Peyer's patch (tissue), 4 donors: ENCODE results near the gene MAX.

Experiments
- POLR2A ChIP-seq, 2 donors: fragments of 450-650 bp; IDR thresholded peaks; one replicate each; pipeline ENCODE4 v1.5.1; 2017; ENCODE audit warnings: antibody characterized with exemption in 2 of 2, mild to moderate bottlenecking in 2 of 2, moderate library complexity in 2 of 2
- TF ChIP-seq, protein P1 (sequence below), 6 experiments: fragments of 450-650 bp in 4 of 6; fragments of 200-600 bp in 2 of 6; sonication (generic) in 1 of 6; IDR thresholded peaks; one replicate each; pipeline ENCODE4 v1.5.1; 2017 to 2019; ENCODE audit warnings: antibody characterized with exemption in 6 of 6, mild to moderate bottlenecking in 3 of 6, moderate library complexity in 1 of 6

DNA sequence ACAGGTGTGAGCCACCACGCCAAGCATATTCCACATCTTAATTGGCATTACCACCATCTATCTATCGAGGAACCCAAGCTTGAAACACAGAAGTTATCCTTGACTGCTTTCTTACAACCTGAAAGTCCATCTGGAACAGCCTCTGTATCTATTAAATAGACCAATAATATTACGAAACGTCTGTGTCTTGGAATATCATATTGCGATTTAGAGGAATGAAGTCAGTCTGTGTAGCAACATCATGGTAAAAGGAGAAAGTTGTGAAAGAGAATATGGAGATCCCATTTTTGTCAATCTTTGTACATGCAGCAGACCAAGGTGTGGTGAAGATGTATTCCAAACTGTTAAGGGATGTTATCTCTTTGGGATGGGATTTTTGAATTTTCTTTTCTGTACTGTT is 25.8 kb upstream of the MAX start:
- TF ChIP-seq, protein P1, sequence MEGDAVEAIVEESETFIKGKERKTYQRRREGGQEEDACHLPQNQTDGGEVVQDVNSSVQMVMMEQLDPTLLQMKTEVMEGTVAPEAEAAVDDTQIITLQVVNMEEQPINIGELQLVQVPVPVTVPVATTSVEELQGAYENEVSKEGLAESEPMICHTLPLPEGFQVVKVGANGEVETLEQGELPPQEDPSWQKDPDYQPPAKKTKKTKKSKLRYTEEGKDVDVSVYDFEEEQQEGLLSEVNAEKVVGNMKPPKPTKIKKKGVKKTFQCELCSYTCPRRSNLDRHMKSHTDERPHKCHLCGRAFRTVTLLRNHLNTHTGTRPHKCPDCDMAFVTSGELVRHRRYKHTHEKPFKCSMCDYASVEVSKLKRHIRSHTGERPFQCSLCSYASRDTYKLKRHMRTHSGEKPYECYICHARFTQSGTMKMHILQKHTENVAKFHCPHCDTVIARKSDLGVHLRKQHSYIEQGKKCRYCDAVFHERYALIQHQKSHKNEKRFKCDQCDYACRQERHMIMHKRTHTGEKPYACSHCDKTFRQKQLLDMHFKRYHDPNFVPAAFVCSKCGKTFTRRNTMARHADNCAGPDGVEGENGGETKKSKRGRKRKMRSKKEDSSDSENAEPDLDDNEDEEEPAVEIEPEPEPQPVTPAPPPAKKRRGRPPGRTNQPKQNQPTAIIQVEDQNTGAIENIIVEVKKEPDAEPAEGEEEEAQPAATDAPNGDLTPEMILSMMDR (IDR thresholded peaks at IDR 0.05): no peak
- TF ChIP-seq POLR2A (IDR thresholded peaks at IDR 0.05): no peak
